Measurements from ENCODE around the gene UBE2N.
"Not testable (repeated sequence)": the region's sequence is repeated elsewhere in the genome, so short reads cannot be mapped to it uniquely, and the experiment has no call there.

UBE2N gene

DNA sequence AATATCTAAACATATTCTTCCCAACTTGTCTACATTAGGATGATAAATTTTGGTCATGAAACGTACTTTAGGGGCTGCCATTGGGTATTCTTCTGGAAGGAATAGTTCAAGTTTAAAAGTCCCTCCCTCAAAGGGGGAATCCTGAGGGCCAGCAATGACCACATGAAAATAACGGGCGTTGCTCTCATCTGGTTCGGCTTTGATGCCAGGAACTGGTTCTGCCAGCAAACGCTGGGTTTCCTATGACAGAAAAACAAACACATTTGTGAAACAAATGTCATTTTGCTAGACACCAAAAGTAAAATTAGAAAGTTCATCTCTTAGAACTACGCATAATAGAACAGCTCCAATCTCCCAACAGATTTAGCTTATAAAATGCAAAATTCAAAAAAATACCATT is 30.7 kb downstream of the UBE2N start:
- not testable (repeated sequence) for DNase-seq (ENCODE audit: low read depth)

DNA sequence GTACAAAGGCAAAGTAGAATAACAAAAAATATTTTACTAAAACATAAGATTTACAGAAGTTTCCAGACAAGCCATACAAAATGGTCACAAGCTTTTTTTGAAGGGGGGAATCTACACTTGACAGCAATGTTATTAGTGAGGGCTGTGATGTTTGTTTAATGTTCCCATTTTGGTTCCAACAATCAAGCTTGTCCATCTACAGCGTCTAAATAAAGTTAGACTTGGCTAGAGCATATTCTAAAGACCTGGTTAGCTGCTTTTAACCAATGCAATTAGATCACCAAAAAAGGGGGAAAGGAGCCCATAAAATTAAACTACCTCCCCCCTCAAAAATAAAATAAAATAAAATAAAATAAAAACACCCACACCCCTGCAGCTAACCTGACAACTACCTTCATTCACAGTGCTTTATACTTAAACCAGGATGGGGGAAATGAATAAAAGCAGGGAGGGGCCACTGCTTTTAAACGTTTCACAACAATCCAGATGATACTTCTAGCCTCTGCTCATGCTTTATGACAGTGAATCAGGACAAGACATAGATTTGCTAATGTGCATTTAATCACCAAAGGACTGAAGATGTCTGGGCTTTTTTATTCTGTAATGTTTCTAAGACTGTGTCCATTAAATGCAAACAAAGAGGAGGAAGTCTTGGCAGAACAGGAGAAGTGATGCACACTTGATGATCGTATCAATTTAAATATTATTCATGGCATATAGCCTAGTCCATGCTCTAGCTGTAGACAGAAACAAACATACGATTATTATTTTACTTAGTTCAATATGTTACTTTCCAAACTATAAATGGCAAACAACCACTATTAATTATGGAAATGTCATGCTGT is 32.2 kb downstream of the UBE2N start:
- not testable (repeated sequence) for DNase-seq (ENCODE audit: low read depth)

DNA sequence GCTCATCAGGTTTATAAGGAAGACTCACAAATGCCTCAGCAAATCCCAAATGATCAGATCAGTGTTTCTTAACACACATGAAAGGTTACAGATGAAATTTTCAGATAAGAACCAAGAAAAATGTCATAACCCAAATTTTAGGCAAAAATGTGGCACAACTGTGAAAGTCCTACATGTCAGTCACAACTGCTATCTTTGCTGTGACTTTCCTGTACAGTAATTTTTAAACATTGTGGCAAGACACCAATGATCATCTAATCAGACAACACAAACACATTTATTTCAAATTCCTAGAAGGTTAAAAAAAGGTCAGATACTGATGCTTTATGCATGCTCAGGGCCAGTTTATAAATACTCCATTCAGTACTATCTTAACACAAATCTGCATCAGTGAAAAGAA is 32.9 kb downstream of the UBE2N start:
- no peak for DNase-seq (ENCODE audit: low read depth)

DNA sequence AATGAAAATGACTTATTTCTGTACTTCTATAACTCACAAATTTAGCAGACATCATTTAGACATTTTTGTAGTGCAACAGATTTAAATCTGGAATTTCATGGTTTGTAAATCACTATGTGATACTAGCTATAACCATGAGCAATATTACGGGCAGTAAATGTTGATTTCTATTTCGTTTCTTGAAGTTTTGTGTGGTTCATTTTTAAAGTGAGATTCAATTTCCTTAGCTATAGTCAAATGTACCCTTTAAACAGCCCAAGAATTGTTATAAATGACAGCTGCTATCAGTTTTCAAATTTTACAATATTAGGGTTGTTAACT is 33.8 kb downstream of the UBE2N start:
- no peak for DNase-seq (ENCODE audit: low read depth)

DNA sequence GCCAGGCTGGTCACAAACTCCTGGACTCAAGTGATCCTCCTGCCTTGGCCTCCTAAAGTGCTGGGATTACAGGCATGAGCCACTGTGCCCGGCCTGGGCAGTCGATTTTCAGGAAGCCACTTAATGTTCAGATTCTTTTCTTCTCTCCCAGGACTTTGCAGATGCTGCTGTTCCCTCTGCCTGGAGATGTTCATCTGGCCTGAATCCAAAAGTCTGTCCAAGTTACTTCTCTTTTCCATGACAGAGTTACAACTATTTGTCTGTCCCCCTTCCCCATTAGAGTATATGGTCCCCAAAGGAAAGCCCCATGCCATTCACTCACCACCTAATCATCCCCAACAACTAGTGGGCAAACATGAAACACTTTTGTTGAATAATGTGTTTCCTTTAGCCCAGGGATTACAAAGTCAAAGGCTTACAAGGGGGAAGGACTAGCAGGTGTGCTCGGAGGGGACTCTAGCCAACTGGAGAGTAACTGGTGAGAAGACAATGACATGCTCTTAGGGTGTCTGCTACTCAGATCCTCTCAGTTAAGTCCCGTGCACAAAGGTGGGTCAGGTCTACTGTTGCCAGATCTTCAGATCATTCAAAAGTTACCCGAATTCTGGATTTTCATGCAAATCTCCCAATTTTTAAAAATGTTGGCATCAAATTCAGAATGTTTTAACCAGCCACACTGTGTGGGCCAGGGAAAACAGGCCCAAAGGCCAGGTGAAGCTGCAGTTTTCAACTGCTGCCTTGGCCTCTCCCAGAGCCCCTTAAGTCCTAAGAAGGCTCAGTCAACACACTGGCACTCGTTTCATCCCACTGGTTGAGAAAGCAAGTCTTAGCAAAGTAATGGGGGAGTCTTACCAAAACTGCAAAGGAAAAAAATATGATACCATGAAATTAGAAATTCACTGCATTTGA is 34.4 kb downstream of the UBE2N start:
- no peak for DNase-seq (ENCODE audit: low read depth)

DNA sequence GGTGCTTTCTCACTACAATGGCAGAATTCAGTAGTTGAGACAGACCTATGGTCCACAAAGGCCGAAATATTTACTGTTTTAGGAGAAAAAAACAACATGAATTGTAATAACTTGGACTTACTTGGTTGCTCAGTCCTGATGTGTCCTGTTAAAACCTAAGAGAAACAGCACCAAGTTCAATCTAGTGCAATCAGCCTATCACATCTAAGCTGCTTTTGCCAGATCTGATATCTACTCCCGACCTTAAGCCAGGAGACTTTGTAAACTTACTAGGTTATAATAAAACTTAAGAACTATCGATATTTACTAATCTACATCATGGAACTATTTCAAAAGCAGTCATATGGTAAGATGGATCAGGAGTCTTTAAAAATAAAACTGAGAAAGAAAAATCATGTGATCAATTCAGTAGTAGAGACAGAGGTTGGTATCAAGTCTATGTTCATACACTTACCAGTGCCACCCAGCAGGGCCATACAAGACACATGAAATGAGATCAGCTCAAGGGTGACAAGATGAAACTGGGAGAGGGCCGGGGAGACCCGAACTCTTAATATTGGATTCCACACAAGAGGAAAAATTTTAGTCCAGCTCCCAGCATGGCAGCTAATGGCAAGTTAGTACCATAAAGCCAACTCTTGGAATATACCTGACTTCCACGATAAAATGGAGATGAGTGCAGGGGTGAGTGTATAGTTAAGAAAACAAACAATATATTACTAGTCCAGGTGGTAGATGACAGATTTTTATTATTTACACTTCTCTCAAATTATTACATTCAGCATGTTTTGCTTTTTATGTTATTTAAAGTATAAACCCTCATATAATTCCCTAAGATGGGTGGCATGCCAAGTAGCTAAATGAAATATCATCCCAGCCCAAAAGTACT is 36.5 kb downstream of the UBE2N start:
- no peak for DNase-seq (ENCODE audit: low read depth)

DNA sequence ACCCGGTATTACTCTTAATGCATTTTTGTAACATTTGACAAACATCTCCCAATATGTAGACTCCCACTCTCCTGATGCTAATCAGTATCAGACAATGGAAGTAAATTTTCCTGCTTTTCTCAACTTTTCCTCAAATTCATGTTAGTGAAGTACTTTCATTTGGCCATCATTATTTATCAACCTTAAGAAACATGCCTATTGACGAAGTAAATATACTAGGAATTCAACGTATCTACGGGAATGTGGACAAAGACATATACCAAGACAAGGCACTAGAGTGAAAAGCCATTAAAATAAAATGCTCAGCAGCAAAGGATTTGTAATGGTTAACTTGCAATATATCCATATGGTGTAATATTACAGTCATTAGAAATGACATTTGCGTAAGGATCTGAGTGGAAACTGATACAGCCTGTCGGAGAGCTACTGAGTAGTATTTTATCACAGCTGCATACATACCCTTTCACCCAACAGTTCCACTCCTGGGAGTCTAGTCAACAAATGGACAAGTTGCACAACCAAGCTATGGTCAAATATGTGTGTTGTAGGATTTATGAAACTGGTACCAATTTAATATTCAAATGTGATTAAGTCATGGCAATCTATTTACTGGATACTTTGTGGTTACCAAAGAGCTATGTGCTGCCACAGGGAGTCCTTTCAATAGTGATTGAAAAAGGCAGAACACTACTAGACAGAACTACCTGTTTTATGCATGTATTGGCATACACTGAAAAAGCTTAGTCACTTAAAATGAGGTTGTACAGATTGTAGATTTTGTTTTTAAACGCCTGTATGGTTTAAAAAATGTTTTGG is 37.6 kb downstream of the UBE2N start:
- no peak for DNase-seq (ENCODE audit: low read depth)

DNA sequence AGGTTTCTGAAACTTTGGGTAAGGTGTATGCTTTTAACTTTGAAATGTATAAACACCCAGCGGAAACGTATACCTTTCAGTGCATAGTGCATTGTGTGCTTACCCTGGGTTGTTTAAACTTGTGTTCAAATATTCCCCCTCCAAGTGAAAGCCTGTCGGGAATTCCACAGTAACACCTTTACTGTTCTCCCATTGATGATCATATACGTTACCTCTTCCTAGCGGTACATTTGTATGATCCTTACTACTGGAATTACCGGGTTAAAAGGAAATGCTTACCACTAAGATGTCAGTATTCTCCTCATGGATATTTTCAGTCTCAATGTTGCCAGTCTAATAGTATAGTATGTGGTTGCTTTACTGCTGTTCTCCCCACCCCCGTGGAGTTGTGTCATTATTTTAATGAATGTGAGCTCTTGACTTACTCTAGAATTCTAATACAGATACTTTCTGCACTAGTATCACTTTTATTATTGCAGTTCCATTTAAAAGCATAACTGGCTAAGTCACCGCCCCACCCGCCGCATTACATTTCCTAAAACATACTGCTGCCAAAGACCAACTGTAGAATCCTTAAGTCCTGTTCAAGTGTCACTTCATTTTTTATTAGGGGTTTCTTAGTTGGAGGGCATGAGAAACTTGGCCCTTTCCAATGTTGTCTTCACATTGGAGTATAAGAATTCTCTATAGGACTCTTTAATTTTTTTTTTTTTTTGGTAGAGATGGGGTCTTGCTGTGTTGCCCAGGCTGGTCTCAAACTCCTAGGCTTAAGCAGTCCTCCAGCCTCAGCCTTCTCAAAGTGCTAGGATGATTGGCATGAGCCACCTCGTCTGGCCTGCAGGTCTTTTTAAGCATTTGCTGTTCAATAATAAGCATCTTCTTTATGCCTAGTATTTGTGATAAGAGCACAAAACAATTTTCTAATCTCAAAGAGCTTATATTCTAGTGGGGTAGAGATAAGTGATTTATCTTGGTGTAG is 39.1 kb downstream of the UBE2N start:
- no peak for DNase-seq (ENCODE audit: low read depth)

DNA sequence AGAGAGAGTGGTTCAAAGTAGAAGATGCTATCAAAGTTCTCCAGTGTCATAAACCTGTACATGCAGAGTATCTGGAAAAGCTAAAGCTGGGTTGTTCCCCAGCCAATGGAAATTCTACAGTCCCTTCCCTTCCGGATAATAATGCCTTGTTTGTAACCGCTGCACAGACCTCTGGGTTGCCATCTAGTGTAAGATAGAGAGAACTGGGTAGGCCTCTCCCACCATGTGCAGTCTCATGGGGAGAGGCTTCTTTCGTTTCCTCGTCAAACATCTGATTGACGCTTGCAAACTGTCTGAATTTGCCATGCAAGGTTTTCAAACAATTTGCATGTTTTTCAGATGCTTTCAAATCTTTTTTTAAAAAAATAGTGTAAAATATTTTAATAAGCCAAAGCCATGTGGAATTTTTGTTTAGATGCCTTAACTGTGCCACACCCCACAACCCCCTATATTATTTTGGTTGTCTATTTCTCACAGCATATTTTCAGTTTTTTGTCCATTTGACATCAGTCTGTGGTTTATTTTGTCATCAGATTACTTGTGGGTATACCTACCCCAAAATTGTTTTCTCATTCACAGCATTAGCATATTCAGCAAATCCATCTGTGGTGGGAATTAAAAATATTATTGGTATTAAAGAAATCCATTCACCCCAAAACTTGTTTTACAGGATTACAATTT is 42.4 kb downstream of the UBE2N start:
- not testable (repeated sequence) for DNase-seq (ENCODE audit: low read depth)

DNA sequence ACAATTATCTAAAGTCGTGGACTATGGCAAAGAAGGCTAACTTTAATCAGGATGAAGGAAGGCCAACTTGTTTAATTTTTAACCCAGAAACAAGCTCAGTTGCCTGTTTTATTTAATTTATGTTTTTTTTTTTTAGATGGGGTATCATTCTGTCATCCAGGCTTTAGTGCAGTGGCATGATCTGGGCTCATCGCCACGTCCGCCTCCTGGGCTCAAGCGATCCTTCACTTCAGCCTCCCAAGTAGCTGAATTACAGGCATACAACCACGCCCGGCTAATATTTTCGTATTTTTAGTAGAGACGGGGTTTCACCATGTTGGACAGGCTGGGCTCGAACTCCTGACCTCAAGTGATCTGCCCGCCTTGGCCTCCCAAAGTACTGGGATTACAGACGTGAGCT is 44.3 kb downstream of the UBE2N start:
- DNase-seq (ENCODE audit: low read depth): no peak

DNA sequence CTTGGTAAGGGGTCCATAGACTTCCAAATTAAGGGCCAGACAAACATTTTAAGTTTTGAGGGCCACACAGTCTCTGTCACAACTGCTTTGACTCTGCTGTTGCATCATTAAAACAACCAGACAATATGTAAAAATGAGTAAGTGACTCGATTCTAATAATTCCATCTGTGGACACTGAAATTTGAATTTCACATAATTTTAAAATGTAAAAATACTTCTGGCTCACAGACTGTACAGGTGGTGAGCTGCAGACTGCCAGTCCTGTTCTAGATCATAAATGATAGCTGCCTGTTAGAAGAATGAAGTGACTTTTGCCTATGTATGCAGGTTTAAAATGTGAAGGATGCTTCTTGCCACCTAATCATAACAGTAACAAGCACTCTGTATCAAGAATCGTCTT is 48.3 kb downstream of the UBE2N start:
- DNase-seq (ENCODE audit: low read depth): no peak

DNA sequence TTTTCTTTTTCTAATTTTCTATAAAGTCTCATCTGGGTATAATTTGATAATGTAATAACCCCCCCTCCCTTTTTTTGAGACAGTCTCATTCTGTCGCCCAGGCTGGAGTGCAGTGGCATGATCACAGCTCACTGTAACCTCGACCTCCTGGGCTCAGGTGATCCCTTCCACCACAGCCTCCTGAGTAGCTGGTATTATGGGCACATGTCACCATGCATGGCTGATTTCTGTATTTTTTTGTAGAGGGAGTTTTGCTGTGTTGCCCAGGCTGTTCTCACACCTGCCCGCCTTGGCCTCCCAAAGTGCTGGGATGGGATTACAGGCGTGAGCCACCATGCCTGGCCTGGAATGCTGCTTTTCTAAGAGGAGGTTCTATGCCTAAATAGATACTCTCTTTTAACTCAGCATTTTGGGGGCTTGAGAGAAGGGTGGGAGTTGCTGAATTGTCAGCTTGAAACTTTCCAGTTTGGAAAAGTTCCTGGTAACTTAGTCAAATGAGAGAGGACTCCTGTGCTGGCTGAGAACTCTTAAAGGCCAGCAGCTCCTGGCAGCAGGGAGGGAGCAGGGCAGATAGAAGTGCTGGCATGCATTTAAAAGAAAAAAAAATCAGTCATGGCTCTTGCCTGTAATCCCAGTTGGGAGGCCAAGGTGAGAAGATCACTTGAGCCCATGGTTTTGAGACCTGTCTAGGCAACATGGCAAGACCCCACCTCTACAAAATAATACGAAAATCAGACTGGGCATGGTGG is 51.0 kb downstream of the UBE2N start:
- DNase-seq (ENCODE audit: low read depth): no peak

DNA sequence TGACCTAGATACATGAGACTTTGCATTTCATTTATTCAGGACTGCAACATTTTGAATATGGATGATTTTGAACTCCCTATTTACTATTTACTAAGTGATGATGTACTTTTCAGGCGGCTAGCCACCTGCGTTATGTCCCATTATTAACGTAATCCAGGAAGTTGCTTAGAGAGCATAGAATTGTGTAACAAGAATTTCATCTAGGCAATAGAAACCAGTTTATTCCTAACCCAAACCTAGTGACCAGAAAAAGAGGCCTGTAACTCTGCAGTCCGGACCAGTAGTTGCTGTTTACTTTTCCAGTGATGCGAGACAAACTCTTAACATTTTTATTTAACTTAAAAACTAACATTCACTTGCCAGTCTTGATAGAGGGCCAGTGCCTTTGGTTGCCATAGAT is 51.7 kb downstream of the UBE2N start:
- no peak for DNase-seq (ENCODE audit: low read depth)

DNA sequence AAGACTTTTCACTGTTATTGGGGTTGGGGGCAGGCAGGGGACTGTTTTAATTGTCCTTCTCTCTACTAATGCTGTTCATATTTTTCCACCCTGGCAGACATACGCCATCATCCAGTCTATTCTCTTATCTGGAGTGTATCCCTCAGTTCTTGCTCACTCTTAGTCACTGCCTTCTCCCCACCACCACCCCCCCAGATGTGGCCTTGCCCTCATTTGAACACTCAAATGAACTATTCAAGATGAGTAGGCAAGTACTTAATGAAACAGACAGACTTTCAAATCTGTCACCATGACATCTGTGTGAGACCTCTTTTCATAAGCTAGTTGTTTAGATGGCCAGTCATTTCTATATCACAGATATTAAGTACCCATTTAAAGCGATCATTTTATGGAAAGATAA is 54.0 kb downstream of the UBE2N start:
- DNase-seq (ENCODE audit: low read depth): no peak

DNA sequence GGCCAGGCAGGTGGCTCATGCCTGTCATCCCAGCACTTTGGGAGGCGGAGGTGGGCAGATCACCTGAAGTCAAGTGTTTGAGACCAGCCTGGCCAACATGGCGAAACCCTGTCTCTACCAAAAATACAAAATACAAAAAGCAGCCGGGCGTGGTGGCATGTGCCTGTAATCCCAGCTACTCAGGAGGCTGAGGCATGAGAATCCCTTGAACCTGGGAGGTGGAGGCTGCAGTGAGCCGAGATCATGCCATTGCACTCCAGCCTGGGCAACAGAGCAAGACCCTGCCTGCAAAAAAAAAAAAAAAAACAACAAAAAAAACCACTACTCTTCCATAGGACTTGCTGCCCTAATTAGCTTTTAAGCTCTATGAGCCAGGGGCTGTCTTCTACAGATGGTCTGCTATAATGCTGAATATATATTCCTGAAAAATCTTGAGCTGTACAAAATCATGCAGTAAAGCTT is 59.7 kb downstream of the UBE2N start:
- not testable (repeated sequence) for DNase-seq (ENCODE audit: low read depth)

DNA sequence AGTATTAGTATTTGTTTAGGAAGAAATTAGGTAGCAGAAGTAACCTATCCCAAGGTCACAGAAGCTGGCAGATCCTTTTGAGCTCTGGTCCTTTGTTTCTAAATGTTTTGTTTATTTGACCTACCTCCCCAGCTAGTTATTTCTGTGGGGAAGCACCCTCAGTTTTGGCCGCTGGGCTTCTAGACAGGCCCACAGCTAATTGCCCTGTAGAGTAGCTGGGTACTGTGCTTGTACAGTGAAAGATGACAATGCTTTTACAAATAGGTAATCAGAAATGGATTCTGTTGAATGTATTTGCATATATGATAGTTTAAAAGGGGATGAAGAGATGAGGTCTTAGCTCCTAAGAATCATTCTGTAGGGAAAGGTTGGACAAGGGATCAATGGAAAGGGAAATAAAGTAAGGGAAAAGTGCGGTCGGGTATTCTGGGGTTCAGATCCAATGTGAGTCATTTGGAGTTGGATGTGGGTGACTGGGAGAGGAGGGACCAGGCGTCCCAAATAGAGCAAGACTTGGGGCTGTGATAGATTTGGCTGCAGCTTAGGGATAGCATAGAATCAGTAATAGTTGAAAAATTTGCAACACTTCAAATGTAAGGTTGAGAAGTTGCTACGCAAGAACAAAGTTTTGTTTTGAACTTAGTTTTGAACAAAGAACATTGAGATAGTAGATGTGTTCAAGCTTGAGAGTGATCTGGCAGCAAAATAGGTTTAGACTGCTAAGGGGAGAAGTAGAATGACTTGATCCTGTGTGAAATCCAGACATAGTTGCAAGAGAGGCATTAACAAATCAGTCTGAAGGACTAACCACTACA is 60.4 kb downstream of the UBE2N start:
- DNase-seq (ENCODE audit: low read depth): no peak

DNA sequence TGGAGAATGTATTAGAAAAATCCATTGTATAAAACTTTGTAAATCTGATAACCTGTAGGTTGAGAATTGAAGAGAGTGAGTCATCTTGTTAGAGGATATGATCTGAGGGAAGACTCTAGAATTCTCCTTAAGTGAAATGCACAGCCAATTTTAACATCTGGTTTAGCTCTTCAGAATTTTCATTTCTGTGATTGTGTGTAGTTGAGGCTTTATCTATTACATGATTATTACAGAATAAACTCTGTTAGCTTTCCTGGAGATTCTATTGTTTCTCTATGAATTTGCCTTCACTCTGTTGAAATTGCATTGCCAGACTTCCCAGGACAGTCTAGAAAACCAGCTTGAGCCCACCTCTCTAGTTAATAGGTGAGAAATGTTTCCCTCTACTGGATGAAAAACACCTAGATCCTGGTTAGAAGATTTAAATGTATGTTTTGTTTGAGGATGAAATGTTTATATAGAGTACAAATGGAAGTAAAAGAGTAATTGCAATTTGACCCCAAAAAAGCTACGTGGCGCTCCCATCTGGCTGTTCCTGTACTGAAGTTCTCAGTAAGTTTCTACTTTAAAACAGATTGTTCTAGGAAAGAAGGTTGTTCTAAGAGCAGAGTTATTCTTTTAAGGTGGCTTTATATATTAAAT is 61.1 kb downstream of the UBE2N start:
- no peak for DNase-seq (ENCODE audit: low read depth)

Measured in stromal cell of bone marrow (primary cell).